ENCODE measurements around the gene PLCB4. TPM values are rescaled to one million over a fixed set of nuclear protein-coding genes. Genes with fewer than 3 reads are reported as not detected.

The PLCB4 gene
- total and polyA plus RNA-seq, 2 experiments from 2014 or later: 6.5 to 16.1 TPM

DNA sequence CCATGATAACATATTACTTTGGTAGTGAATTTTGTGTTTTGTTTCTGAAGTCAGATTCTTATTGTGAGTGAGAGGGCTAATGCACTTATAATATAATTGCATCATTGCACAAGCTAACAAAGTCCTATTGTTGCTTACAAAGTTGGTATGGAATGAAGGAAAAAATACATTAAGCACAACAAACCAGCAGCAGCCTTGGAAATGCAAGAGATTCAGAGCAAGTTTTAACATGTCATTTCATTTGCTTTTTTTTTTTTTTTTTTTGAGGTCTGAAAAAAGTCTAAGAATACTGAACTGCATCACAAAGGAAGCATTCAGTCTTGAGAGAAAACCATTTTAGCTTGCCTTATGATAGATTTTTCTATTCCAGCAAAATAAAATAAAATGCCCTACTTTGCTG lies 57.6 kb downstream of the PLCB4 start (continued):
- TF ChIP-seq EZH2phosphoT487 (IDR thresholded peaks at IDR 0.05; ENCODE audit: unreplicated experiment) (no peak), EZH2 (IDR thresholded peaks at IDR 0.05; ENCODE audit: low read depth, unreplicated experiment) (no peak), ZNF114 (CRISPR knock-in tag; IDR thresholded peaks at IDR 0.05) (no peak), CREB1 (CRISPR knock-in tag; IDR thresholded peaks at IDR 0.05; ENCODE audit: low read depth) (no peak), POLR2AphosphoS5 (IDR thresholded peaks at IDR 0.05; ENCODE audit: low read depth) (no peak), NANOG (IDR thresholded peaks at IDR 0.05; ENCODE audit: borderline replicate concordance) (no peak), STAT1 (IDR thresholded peaks at IDR 0.05; ENCODE audit: unreplicated experiment) (no peak), ZNF331 (CRISPR knock-in tag; IDR thresholded peaks at IDR 0.05; ENCODE audit: low read depth) (no peak)
- TF ChIP-seq, protein P1, sequence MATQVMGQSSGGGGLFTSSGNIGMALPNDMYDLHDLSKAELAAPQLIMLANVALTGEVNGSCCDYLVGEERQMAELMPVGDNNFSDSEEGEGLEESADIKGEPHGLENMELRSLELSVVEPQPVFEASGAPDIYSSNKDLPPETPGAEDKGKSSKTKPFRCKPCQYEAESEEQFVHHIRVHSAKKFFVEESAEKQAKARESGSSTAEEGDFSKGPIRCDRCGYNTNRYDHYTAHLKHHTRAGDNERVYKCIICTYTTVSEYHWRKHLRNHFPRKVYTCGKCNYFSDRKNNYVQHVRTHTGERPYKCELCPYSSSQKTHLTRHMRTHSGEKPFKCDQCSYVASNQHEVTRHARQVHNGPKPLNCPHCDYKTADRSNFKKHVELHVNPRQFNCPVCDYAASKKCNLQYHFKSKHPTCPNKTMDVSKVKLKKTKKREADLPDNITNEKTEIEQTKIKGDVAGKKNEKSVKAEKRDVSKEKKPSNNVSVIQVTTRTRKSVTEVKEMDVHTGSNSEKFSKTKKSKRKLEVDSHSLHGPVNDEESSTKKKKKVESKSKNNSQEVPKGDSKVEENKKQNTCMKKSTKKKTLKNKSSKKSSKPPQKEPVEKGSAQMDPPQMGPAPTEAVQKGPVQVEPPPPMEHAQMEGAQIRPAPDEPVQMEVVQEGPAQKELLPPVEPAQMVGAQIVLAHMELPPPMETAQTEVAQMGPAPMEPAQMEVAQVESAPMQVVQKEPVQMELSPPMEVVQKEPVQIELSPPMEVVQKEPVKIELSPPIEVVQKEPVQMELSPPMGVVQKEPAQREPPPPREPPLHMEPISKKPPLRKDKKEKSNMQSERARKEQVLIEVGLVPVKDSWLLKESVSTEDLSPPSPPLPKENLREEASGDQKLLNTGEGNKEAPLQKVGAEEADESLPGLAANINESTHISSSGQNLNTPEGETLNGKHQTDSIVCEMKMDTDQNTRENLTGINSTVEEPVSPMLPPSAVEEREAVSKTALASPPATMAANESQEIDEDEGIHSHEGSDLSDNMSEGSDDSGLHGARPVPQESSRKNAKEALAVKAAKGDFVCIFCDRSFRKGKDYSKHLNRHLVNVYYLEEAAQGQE (IDR thresholded peaks at IDR 0.05; ENCODE audit: unreplicated experiment): no peak
- TF ChIP-seq, protein P2, sequence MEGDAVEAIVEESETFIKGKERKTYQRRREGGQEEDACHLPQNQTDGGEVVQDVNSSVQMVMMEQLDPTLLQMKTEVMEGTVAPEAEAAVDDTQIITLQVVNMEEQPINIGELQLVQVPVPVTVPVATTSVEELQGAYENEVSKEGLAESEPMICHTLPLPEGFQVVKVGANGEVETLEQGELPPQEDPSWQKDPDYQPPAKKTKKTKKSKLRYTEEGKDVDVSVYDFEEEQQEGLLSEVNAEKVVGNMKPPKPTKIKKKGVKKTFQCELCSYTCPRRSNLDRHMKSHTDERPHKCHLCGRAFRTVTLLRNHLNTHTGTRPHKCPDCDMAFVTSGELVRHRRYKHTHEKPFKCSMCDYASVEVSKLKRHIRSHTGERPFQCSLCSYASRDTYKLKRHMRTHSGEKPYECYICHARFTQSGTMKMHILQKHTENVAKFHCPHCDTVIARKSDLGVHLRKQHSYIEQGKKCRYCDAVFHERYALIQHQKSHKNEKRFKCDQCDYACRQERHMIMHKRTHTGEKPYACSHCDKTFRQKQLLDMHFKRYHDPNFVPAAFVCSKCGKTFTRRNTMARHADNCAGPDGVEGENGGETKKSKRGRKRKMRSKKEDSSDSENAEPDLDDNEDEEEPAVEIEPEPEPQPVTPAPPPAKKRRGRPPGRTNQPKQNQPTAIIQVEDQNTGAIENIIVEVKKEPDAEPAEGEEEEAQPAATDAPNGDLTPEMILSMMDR (conservative IDR thresholded peaks at IDR 0.05; ENCODE audit: low read depth in 2 of 2): no peak

DNA sequence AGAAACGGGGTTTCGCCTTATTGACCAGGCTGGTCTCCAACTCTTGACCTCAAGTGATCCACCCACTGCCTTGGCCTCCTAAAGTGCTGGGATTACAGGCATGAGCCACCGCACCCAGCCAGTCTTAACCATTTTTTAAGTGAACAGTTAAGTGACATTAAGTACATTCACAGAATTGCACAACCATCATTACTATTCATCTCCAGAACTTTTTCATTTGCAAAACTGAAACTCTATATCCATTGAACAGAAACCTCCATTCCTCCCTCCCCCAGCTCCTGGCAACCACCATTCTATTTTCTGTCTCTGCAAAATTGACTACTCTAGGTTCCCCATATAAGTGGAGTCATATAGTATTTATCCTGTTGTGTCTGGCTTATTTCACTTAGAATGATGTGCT lies 59.7 kb downstream of the PLCB4 start:
- no peak for ATAC-seq
- no peak for TF ChIP-seq ZNF114 (CRISPR knock-in tag; IDR thresholded peaks at IDR 0.05)
- no peak for TF ChIP-seq CREB1 (CRISPR knock-in tag; IDR thresholded peaks at IDR 0.05; ENCODE audit: low read depth)
- TF ChIP-seq, protein P3, sequence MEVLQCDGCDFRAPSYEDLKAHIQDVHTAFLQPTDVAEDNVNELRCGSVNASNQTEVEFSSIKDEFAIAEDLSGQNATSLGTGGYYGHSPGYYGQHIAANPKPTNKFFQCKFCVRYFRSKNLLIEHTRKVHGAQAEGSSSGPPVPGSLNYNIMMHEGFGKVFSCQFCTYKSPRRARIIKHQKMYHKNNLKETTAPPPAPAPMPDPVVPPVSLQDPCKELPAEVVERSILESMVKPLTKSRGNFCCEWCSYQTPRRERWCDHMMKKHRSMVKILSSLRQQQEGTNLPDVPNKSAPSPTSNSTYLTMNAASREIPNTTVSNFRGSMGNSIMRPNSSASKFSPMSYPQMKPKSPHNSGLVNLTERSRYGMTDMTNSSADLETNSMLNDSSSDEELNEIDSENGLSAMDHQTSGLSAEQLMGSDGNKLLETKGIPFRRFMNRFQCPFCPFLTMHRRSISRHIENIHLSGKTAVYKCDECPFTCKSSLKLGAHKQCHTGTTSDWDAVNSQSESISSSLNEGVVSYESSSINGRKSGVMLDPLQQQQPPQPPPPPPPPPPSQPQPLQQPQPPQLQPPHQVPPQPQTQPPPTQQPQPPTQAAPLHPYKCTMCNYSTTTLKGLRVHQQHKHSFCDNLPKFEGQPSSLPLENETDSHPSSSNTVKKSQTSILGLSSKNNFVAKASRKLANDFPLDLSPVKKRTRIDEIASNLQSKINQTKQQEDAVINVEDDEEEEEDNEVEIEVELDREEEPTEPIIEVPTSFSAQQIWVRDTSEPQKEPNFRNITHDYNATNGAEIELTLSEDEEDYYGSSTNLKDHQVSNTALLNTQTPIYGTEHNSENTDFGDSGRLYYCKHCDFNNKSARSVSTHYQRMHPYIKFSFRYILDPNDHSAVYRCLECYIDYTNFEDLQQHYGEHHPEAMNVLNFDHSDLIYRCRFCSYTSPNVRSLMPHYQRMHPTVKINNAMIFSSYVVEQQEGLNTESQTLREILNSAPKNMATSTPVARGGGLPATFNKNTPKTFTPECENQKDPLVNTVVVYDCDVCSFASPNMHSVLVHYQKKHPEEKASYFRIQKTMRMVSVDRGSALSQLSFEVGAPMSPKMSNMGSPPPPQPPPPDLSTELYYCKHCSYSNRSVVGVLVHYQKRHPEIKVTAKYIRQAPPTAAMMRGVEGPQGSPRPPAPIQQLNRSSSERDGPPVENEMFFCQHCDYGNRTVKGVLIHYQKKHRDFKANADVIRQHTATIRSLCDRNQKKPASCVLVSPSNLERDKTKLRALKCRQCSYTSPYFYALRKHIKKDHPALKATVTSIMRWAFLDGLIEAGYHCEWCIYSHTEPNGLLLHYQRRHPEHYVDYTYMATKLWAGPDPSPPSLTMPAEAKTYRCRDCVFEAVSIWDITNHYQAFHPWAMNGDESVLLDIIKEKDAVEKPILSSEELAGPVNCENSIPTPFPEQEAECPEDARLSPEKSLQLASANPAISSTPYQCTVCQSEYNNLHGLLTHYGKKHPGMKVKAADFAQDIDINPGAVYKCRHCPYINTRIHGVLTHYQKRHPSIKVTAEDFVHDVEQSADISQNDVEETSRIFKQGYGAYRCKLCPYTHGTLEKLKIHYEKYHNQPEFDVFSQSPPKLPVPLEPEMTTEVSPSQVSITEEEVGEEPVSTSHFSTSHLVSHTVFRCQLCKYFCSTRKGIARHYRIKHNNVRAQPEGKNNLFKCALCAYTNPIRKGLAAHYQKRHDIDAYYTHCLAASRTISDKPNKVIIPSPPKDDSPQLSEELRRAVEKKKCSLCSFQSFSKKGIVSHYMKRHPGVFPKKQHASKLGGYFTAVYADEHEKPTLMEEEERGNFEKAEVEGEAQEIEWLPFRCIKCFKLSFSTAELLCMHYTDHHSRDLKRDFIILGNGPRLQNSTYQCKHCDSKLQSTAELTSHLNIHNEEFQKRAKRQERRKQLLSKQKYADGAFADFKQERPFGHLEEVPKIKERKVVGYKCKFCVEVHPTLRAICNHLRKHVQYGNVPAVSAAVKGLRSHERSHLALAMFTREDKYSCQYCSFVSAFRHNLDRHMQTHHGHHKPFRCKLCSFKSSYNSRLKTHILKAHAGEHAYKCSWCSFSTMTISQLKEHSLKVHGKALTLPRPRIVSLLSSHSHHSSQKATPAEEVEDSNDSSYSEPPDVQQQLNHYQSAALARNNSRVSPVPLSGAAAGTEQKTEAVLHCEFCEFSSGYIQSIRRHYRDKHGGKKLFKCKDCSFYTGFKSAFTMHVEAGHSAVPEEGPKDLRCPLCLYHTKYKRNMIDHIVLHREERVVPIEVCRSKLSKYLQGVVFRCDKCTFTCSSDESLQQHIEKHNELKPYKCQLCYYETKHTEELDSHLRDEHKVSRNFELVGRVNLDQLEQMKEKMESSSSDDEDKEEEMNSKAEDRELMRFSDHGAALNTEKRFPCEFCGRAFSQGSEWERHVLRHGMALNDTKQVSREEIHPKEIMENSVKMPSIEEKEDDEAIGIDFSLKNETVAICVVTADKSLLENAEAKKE (CRISPR knock-in tag; IDR thresholded peaks at IDR 0.05): no peak

More for the DNA sequence above, 59.7 kb downstream of the PLCB4 start:
- H3K4me3 Mint-ChIP-seq: no peak overlapping the region
- H3K27me3 Mint-ChIP-seq (ENCODE audit: insufficient read depth, low read depth, poor library complexity): no peaks in the 10 kb centered on the region
- no peak overlapping the region for H3K27ac Mint-ChIP-seq
- H3K4me3 ChIP-seq: no peak overlapping the region
- no peak overlapping the region for H2AFZ ChIP-seq
- peaks cover 3% of the 10 kb centered on the region; the same call in 2 of the 3 replicates for H3K9me3 Mint-ChIP-seq
- no peaks in the 10 kb centered on the region for H3K4me1 Mint-ChIP-seq
- no peaks in the 10 kb centered on the region for H3F3A ChIP-seq (replicated peaks; ENCODE audit: low read depth)
- H3K36me3 Mint-ChIP-seq (ENCODE audit: low read depth): no peaks in the 10 kb centered on the region
- no peak overlapping the region for H3K27ac ChIP-seq (ENCODE audit: low read depth)
- peaks cover 4% of the 10 kb centered on the region; the same call in 1 of the 2 replicates for H3K36me3 ChIP-seq (ENCODE audit: insufficient read depth)
- no peaks in the 10 kb centered on the region for H3K27me3 ChIP-seq (ENCODE audit: insufficient read depth)
- no peak for DNase-seq (ENCODE audit: low spot score)
- peaks cover 4% of the 10 kb centered on the region; the same call in 1 of the 2 replicates for H3K79me2 ChIP-seq (replicated peaks; ENCODE audit: insufficient read depth)
- H4K20me1 ChIP-seq (replicated peaks; ENCODE audit: insufficient read depth): no peaks in the 10 kb centered on the region; the same call in 1 of the 2 replicates
- no peak overlapping the region for H3K4me2 ChIP-seq
- H3K4me1 ChIP-seq (ENCODE audit: insufficient read depth): no peaks in the 10 kb centered on the region
- peaks cover 17% of the 10 kb centered on the region; the same call in 1 of the 2 replicates for H3K9me2 ChIP-seq (ENCODE audit: insufficient read depth)

Data from GM23338 (cell line).